Ectodermal cell (in vitro differentiated cells): ENCODE data around the gene TAPBP.
"Not testable (repeated sequence)": the region's sequence is repeated elsewhere in the genome, so short reads cannot be mapped to it uniquely, and the experiment has no call there.

ENCODE experiments used
- H3K27ac ChIP-seq: 2 replicates; pipeline ENCODE4 v1.7.0; 2013; ENCODE audit warnings: mild to moderate bottlenecking, low read depth, low read length; ENCODE audit not compliant: insufficient read depth, poor library complexity, severe bottlenecking
- H3K27me3 ChIP-seq: 2 replicates; pipeline ENCODE4 v1.7.0; 2013; ENCODE audit warnings: mild to moderate bottlenecking, low read length; ENCODE audit not compliant: insufficient read depth, control insufficient read depth, poor library complexity, severe bottlenecking
- H3K36me3 ChIP-seq: one replicate; pipeline ENCODE4 v1.7.0; 2013; ENCODE audit warnings: low read length; ENCODE audit not compliant: control insufficient read depth, insufficient read depth
- H3K4me1 ChIP-seq: one replicate; pipeline ENCODE4 v1.7.0; 2013; ENCODE audit warnings: low read length; ENCODE audit not compliant: control insufficient read depth, insufficient read depth
- H3K4me3 ChIP-seq: 2 replicates; pipeline ENCODE4 v1.7.0; 2013; ENCODE audit warnings: low read depth, low read length, control low read depth; ENCODE audit not compliant: insufficient read depth
- H3K9me3 ChIP-seq: 2 replicates; pipeline ENCODE4 v1.7.0; 2013; ENCODE audit warnings: mild to moderate bottlenecking, low read length, moderate library complexity; ENCODE audit not compliant: control insufficient read depth
- WGBS, 2 experiments: methylation state at CpG; one replicate each; pipeline ENCODE4 v1.1.7; 2013; ENCODE audit warnings: missing lambda C conversion rate in 2 of 2; 5-methylcytosine and 5-hydroxymethylcytosine counted together

Gene TAPBP

DNA sequence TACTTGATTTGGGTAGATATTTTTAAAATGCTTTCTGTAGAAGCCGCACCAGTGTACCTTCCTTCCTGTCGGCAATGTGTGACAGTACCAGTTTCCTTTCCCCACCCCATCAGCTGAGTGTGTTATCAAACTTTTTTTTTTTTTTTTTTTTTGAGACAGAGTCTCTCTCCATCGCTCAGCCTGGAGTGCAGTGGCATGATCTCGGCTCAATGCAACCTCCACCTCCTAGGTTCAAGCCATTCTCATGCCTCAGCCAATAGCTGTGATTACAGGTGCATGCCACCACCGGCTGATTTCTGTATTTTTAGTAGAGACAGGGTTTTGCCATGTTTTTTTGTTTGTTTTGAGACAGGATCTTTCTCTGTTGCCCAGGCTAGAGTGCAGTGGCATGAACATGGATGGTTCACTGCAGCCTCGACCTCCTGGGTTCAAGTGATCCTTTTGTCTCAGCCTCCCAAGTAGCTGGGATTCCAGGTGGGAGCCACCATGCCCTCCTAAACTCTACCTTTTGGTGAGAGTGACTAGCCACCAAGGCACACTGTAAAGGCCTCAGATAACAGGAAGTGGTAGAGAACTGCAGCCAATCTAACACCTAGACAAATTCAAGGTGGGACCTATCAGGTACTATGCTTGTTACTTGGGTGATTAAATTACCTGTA is 30.2 kb upstream of the TAPBP start:
- no peaks in the 10 kb centered on the region for H3K4me1 ChIP-seq
- 90% methylated on average over 6 of the region's 6 CpGs for WGBS, 2 experiments
- no peaks in the 10 kb centered on the region for H3K9me3 ChIP-seq

DNA sequence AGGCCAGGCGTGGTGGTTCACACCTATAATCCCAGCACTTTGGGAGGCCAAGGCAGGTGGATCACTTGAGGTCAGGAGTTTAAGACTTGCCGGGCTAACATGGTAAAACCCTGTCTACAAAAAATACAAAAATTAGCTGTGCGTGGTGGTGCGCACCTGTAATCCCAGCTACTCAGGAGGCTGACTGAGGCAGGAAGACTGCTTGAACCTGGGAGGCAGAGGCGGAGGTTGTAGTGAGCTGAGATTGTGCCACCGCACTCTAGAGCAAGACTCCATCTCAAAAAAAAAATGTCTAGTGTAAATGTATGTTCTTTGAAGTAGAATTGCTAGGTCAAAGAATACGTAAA is 29.7 kb upstream of the TAPBP start:
- H3K36me3 ChIP-seq, H3K27me3 ChIP-seq, H3K4me3 ChIP-seq, H3K9me3 ChIP-seq, H3K4me1 ChIP-seq, H3K27ac ChIP-seq: not testable (repeated sequence)
- 92 to 94% methylated on average over 7 of the region's 7 CpGs for WGBS, 2 experiments

More for the DNA sequence above, 30.2 kb upstream of the TAPBP start:
- Histone ChIP-seq H3K27me3 (no peaks in the 10 kb centered on the region), H3K4me3 (no peak overlapping the region), H3K36me3 (no peaks in the 10 kb centered on the region), H3K27ac (no peak overlapping the region)

DNA sequence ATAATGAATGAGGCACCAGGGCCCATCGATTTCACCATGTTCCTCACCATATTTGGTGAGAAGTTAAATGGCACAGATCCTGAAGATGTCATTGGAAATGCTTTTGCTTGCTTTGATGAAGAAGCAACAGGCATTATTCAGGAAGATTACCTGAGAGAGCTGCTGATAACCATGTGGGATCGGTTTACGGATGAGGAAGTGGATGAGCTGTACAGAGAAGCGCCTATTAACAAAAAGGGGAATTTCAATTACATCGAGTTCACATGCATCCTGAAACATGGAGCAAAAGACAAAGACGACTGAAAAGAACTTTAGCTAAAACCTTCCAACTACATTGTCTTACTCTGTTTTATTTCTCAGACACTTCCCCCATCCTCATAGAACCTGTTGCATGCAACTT is 25.3 kb upstream of the TAPBP start:
- Histone ChIP-seq H3K4me1 (no peaks in the 10 kb centered on the region), H3K9me3 (no peaks in the 10 kb centered on the region), H3K4me3 (no peak overlapping the region), H3K27me3 (no peaks in the 10 kb centered on the region), H3K27ac (no peak overlapping the region), H3K36me3 (no peaks in the 10 kb centered on the region)
- 92 to 94% methylated on average over 6 of the region's 6 CpGs for WGBS, 2 experiments

DNA sequence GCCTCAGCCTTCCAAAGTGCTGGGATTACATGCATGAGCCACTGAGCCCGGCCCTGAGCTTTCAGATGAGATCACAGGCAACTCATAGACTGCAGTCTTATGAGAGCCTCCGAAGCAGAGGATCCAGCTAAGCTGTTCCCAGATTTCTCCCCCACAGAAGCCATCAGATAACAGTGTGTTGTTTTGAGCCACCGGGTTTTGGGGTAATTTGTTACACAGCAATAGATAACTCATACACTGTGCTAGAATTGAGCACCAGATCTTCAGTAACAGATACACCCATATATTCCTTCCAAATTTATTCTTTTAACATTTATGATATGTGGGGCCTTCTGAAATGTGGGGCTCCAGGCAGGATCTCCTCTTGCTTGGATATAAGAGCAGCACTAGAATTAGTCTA is 22.6 kb upstream of the TAPBP start:
- Histone ChIP-seq H3K27me3 (no peaks in the 10 kb centered on the region), H3K9me3 (no peaks in the 10 kb centered on the region), H3K4me1 (no peaks in the 10 kb centered on the region), H3K36me3 (no peaks in the 10 kb centered on the region), H3K27ac (no peak overlapping the region), H3K4me3 (no peak overlapping the region)
- 92 to 94% methylated on average over 3 of the region's 3 CpGs for WGBS, 2 experiments

DNA sequence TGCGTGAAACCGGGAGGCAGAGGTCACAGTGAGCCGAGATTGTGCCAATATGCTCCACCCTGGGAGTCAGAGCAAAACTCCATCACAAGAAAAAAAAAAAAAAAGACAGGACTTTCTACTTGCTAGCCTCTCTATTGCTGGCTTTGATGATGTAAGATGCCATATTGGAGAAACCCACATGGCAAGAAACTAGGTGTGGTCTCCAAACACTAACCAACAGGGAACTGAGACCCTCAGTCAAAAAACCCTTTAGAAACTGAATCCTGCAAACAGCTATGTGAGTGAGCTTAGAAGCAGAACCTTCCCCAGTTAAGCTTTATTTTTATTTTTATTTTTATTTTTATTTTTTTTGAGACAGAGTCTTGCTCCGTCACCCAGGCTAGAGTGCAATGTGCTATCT is 22.0 kb upstream of the TAPBP start:
- Histone ChIP-seq H3K9me3 (no peaks in the 10 kb centered on the region), H3K36me3 (no peaks in the 10 kb centered on the region), H3K27ac (no peak overlapping the region), H3K4me1 (no peaks in the 10 kb centered on the region), H3K4me3 (no peak overlapping the region), H3K27me3 (no peaks in the 10 kb centered on the region)
- 84 to 91% methylated on average over 4 of the region's 4 CpGs for WGBS, 2 experiments

DNA sequence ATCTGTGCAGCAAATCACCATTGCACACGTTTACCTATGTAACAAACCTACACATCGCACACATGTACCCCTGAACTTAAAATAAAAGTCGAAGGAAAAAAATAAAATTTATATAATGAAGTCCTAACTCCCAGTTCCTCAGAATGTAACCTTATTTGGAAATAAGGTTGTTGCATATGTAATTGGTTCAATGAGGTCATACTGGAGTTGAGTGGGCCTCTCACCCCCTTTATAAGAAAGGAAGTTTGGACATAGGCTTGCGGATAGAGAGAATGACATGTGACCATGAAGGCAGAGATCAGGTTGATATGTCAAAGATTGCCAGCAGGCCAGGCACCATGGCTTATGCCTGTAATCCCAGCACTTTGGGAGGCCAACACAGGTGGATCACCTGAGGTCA is 19.8 kb upstream of the TAPBP start:
- Histone ChIP-seq H3K4me1 (no peaks in the 10 kb centered on the region), H3K36me3 (no peaks in the 10 kb centered on the region), H3K4me3 (no peak overlapping the region), H3K27me3 (no peaks in the 10 kb centered on the region), H3K9me3 (no peaks in the 10 kb centered on the region), H3K27ac (no peak overlapping the region)
- WGBS, 2 experiments, result 85 to 92% methylated on average over 1 to 3 of the region's 4 CpGs

GRCh38 chr6:33330736-33331135 is 16.9 kb upstream of the TAPBP start:
- Histone ChIP-seq H3K27me3 (no peaks in the 10 kb centered on the region), H3K4me3 (no peak overlapping the region), H3K27ac (no peak overlapping the region), H3K4me1 (no peaks in the 10 kb centered on the region), H3K36me3 (no peaks in the 10 kb centered on the region), H3K9me3 (no peaks in the 10 kb centered on the region)
- WGBS, 2 experiments, result 94 to 96% methylated on average over 9 to 10 of the region's 10 CpGs

DNA sequence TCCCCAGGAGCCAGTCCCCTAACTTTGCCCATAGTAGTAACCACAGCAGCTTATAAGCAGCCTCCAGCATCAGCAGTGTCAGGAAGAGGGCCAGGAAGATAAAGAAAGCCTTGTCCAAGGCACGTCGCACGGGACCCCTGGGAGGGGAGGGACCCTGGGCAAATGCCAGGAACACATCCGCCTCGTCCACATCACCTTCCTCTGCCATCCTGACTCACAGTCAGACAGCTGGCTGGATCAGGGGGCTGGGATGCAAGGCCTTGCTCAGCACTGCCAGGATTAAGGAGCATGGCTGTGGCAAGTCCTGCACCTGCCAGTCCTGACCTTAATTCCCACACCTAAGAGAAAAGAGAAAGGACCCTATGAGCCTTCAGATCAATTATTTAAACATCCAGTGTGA is 15.2 kb upstream of the TAPBP start:
- no peaks in the 10 kb centered on the region for H3K36me3 ChIP-seq
- H3K4me3 ChIP-seq, result no peak overlapping the region

DNA sequence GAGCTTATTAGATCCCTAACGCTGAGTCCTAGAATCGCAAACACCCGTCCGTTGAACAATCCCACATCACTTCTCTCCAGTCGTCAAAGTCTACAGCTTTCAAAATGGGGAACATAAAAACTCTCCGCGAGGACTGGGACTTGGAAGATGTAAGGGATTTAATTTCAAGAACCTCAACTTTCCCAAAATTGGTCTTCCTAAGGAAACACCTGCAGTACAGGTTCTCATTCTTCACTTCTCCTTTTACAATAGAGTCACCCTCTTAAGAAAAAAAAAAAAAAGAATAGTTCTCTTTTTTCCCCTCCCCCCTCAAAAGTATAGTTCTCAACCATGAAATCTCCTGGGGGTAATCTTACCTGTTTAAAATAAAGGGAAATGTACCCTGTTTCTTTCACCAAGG is 10.2 kb upstream of the TAPBP start:
- Histone ChIP-seq H3K4me1 (peaks cover 28% of the 10 kb centered on the region), H3K27me3 (no peaks in the 10 kb centered on the region), H3K36me3 (peaks cover 20% of the 10 kb centered on the region), H3K27ac (no peak overlapping the region), H3K9me3 (no peaks in the 10 kb centered on the region), H3K4me3 (no peak overlapping the region)
- WGBS, 2 experiments, result 67 to 75% methylated on average over 7 of the region's 7 CpGs

More for the DNA sequence above, 15.2 kb upstream of the TAPBP start:
- 81 to 85% methylated on average over 5 of the region's 5 CpGs for WGBS, 2 experiments
- H3K27me3 ChIP-seq, result no peaks in the 10 kb centered on the region
- H3K4me1 ChIP-seq, result peaks cover 2% of the 10 kb centered on the region
- H3K27ac ChIP-seq, result no peak overlapping the region
- no peaks in the 10 kb centered on the region for H3K9me3 ChIP-seq

DNA sequence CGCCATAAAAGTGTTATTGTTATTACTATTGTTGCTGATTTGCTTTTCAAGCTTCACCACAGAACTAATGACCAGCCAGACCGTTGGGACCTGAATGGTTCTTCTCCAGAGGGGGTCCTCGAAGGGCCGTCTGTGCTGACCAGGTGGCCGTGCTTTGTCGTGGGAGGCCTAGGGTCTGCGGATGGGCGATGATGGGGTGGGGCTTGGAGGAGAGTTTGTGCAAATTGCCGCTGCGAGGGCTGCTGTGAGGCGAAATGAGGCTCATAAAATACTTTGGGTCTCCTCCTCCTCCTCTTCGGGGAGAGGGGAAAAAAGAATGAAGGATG is 9.7 kb upstream of the TAPBP start:
- WGBS, 2 experiments, result 5 to 7% methylated on average over 12 of the region's 12 CpGs
- Histone ChIP-seq H3K27me3 (no peaks in the 10 kb centered on the region), H3K36me3 (peaks cover 26% of the 10 kb centered on the region), H3K27ac (peak overlapping the region; percentile 47), H3K4me1 (peaks cover 34% of the 10 kb centered on the region), H3K9me3 (no peaks in the 10 kb centered on the region), H3K4me3 (peak overlapping the region; percentile 58)

DNA sequence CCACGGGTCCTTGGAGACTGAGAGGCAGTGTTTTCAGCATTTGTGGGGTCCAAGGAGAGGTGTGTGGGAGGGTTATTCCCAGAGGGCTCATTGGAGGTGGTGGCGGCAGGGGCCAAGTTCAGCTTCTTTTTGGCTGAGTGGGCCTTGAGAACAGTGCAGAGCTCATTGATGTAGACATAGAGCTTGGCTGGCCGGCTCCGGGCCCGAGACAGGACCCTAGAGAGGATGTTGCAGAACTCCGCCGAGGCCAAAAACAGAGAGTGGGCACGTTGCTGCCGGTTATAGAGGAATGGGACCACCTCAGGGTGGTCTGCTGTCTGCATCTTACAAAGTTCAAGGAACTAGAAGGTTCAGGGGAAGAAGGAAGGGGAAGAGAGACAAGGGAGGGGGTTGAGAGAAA is 7.3 kb upstream of the TAPBP start:
- 88 to 92% methylated on average over 9 of the region's 9 CpGs for WGBS, 2 experiments
- no peaks in the 10 kb centered on the region for H3K9me3 ChIP-seq

More for the DNA sequence above, 7.3 kb upstream of the TAPBP start:
- H3K27me3 ChIP-seq, result no peaks in the 10 kb centered on the region
- H3K27ac ChIP-seq, result no peak overlapping the region
- H3K4me1 ChIP-seq, result peaks cover 36% of the 10 kb centered on the region
- H3K36me3 ChIP-seq, result peaks cover 26% of the 10 kb centered on the region
- no peak overlapping the region for H3K4me3 ChIP-seq
